Hepatocyte (in vitro differentiated cells): Measurements from ENCODE around the gene NOS3. TPM values are rescaled to one million over a fixed set of nuclear protein-coding genes. Genes with fewer than 3 reads are reported as not detected.

Experiments used
- DNase-seq: peaks from one replicate; pipeline ENCODE4 v3.0.0-alpha.2; 2016; ENCODE audit warnings: low spot score
- H2AFZ ChIP-seq: fragments of 200-600 bp; sonication (generic); 2 replicates; pipeline ENCODE4 v1.6.0; 2016; ENCODE audit warnings: antibody characterized with exemption, mild to moderate bottlenecking
- H3K27ac ChIP-seq: fragments of 200-600 bp; sonication (generic); 2 replicates; pipeline ENCODE4 v1.5.1; 2016; ENCODE audit warnings: mild to moderate bottlenecking
- H3K27me3 ChIP-seq: fragments of 200-600 bp; sonication (generic); 2 replicates; pipeline ENCODE4 v1.6.1; 2016
- H3K36me3 ChIP-seq: fragments of 200-600 bp; sonication (generic); replicated peaks from 2 replicates; pipeline ENCODE4 v1.5.1; 2016; ENCODE audit warnings: low read depth; ENCODE audit not compliant: insufficient read depth
- H3K4me1 ChIP-seq: fragments of 200-600 bp; sonication (generic); 2 replicates; pipeline ENCODE4 v1.5.1; 2016; ENCODE audit warnings: mild to moderate bottlenecking, moderate library complexity; ENCODE audit not compliant: insufficient read depth
- H3K4me2 ChIP-seq: fragments of 200-600 bp; sonication (generic); 2 replicates; pipeline ENCODE4 v1.6.0; 2016
- H3K4me3 ChIP-seq: fragments of 200-600 bp; sonication (generic); 2 replicates; pipeline ENCODE4 v1.5.1; 2016; ENCODE audit warnings: mild to moderate bottlenecking
- H3K79me2 ChIP-seq: fragments of 200-600 bp; sonication (generic); 2 replicates; pipeline ENCODE4 v1.6.0; 2017; ENCODE audit warnings: mild to moderate bottlenecking
- H3K9me2 ChIP-seq: fragments of 200-600 bp; sonication (generic); replicated peaks from 2 replicates; pipeline ENCODE4 v1.6.0; 2017; ENCODE audit warnings: mild to moderate bottlenecking; ENCODE audit not compliant: insufficient read depth
- H3K9me3 ChIP-seq: fragments of 200-600 bp; sonication (generic); 2 replicates; pipeline ENCODE4 v1.5.1; 2016; ENCODE audit warnings: low read depth, mild to moderate bottlenecking
- H4K20me1 ChIP-seq: fragments of 200-600 bp; sonication (generic); 2 replicates; pipeline ENCODE4 v1.6.0; 2016; ENCODE audit warnings: mild to moderate bottlenecking; ENCODE audit not compliant: insufficient read depth, poor library complexity, severe bottlenecking
- EZH2 ChIP-seq: fragments of 200-600 bp; sonication (generic); IDR thresholded peaks from 2 replicates; pipeline ENCODE4 v1.6.1; 2016; ENCODE audit warnings: antibody characterized with exemption, mild to moderate bottlenecking, borderline replicate concordance
- EZH2phosphoT487 ChIP-seq: fragments of 200-600 bp; sonication (generic); IDR thresholded peaks from one replicate; pipeline ENCODE4 v1.6.1; 2018; ENCODE audit warnings: antibody characterized with exemption, mild to moderate bottlenecking, low read depth, moderate library complexity; ENCODE audit not compliant: unreplicated experiment, severe bottlenecking
- WGBS: methylation state at CpG from one replicate; pipeline ENCODE4 v1.1.6; 2016; ENCODE audit warnings: low lambda C conversion rate; ENCODE audit errors: missing lambda C conversion rate; 5-methylcytosine and 5-hydroxymethylcytosine counted together
- polyA plus RNA-seq: library from polyadenylated mRNA; unstranded; fragments of >200 nt; fragmentation: Nextera tagmentation; extraction: Ambion mirVana; gene quantifications from 2 replicates; pipeline ENCODE4 v1.2.1, GENCODE V29; 2016
- total RNA-seq: library from RNA; depleted of rRNA; stranded (reverse); fragments of >200 nt; gene quantifications from 2 replicates; pipeline ENCODE4 v1.2.3, GENCODE V29; 2014
- TF ChIP-seq, protein P1 (sequence below): fragments of 200-600 bp; sonication (generic); IDR thresholded peaks from 2 replicates; pipeline ENCODE4 v1.5.1; 2016; ENCODE audit warnings: antibody characterized with exemption, mild to moderate bottlenecking; ENCODE audit not compliant: poor library complexity

NOS3 gene
- total and polyA plus RNA-seq, 2 experiments from 2014 or later: 9.8 to 17.4 TPM

DNA sequence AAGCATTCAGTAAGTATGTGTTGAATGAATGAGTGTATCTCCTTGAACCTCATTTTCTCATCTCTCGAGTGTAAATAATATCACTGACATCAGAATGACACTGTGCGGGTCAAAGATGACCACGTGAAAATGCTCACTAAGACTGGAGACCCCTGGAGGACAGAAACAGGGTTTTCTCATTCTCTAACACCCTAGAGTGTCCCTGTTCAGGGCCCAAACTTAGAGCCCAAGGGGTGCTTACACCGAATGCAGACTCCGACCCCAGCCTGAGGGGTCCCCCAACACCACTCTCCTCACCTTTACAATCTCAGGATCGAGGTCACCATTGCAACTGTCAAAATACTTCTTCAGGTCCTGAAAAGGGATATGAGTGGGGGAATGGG is 65.5 kb downstream of the NOS3 start:
- H4K20me1 ChIP-seq: peaks cover 5% of the 10 kb centered on the region
- peaks cover 23% of the 10 kb centered on the region for H3K79me2 ChIP-seq
- H3K4me3 ChIP-seq: no peak overlapping the region
- TF ChIP-seq, protein P1, sequence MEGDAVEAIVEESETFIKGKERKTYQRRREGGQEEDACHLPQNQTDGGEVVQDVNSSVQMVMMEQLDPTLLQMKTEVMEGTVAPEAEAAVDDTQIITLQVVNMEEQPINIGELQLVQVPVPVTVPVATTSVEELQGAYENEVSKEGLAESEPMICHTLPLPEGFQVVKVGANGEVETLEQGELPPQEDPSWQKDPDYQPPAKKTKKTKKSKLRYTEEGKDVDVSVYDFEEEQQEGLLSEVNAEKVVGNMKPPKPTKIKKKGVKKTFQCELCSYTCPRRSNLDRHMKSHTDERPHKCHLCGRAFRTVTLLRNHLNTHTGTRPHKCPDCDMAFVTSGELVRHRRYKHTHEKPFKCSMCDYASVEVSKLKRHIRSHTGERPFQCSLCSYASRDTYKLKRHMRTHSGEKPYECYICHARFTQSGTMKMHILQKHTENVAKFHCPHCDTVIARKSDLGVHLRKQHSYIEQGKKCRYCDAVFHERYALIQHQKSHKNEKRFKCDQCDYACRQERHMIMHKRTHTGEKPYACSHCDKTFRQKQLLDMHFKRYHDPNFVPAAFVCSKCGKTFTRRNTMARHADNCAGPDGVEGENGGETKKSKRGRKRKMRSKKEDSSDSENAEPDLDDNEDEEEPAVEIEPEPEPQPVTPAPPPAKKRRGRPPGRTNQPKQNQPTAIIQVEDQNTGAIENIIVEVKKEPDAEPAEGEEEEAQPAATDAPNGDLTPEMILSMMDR: no peak
- TF ChIP-seq EZH2phosphoT487 (no peak), EZH2 (no peak)
- H3K27me3 ChIP-seq: no peaks in the 10 kb centered on the region
- H3K36me3 ChIP-seq: no peaks in the 10 kb centered on the region
- H2AFZ ChIP-seq: no peak overlapping the region
- peak overlapping the region; percentile 98 for H3K4me2 ChIP-seq
- peaks cover 24% of the 10 kb centered on the region for H3K4me1 ChIP-seq
- H3K9me3 ChIP-seq: no peaks in the 10 kb centered on the region
- no peaks in the 10 kb centered on the region for H3K9me2 ChIP-seq
- WGBS: 85% methylated on average over 6 of the region's 6 CpGs
- no peak for DNase-seq
- no peak overlapping the region for H3K27ac ChIP-seq

DNA sequence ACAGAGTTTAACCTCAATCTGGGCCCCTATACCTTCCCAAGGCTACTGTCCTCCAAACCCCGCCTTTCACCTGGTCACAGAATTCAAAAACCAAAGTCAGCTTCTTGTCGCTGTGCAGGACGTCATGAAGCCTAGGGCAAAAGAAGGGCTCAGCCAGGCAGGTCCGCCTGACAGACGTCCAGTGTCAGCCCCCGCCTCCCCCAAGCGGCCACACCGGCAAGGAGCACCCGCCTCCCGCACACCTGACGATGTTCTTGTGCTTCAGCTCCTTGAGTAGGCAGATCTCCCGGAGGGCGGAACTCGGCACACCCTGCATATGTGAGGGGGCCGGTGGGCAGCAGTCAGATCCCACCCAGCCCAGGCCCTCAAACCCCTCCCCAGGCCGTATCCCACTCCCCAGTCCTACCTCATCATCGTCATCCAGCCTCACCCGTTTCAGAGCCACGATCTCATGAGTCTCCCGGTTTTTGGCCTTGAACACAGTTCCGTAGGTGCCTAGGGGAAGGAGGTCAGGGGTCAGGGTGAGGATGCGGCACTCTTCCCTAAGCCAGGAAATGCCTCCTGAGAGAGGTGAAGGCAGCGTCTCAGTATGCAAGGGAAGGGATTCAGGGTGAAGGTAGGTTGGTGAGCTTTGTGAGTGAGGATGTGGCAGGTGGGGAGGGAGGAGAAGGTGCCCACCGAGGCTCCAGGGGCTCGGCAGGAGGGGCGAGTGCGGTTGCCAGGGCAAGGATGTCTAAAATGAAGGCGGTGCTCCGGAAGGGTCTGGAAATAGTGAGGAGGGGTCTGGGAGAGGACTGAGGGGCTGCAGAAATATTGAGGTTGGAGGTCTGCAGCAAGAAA is 66.1 kb downstream of the NOS3 start:
- no peak overlapping the region for H2AFZ ChIP-seq
- peaks cover 30% of the 10 kb centered on the region for H3K79me2 ChIP-seq
- H3K9me3 ChIP-seq: no peaks in the 10 kb centered on the region
- no peak overlapping the region for H3K27ac ChIP-seq
- TF ChIP-seq EZH2phosphoT487: no peak
- TF ChIP-seq, protein P1: peak; percentile 18
- H3K4me2 ChIP-seq: peak overlapping the region; percentile 98
- H3K27me3 ChIP-seq: no peaks in the 10 kb centered on the region
- no peaks in the 10 kb centered on the region for H3K9me2 ChIP-seq
- H4K20me1 ChIP-seq: peaks cover 12% of the 10 kb centered on the region
- peak; percentile 72 for DNase-seq
- H3K4me1 ChIP-seq: peaks cover 30% of the 10 kb centered on the region
- H3K36me3 ChIP-seq: no peaks in the 10 kb centered on the region
- H3K4me3 ChIP-seq: peak overlapping the region; percentile 83
- WGBS: 18% methylated on average over 29 of the region's 29 CpGs

DNA sequence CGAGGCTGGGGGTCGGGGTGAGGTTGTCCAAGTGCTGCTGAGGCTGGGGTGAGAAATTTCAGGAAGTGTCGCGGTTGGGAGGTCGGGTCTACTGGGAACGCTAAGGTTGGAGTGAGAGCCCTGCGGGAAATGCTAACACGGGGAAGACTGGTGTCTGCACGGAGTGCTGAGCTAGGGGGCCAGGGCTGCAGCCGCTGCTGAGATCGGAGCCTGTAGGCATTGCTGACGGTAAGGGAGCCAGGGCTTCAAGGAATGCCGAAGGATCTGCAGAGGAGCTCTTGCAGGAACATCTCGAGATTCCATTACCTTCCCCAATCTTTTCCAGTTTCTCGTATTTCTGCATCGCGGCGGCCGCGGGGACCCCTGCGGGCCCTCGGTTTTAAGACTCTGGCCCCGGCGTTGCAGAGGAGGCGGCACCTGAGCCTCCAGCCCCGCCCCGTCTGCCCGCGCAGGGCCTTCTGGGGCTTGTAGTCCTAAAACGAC is 66.7 kb downstream of the NOS3 start, which contains the start of gene CDK5:
CDK5 (minus strand) TSS at position 392 of the 483 bp plus-strand sequence; CDS start at position 343, 49 bp downstream.
- H4K20me1 ChIP-seq: peaks cover 12% of the 10 kb centered on the region
- no peaks in the 10 kb centered on the region for H3K27me3 ChIP-seq
- H3K79me2 ChIP-seq: peaks cover 31% of the 10 kb centered on the region
- peak within 1 kb of the TSS; percentile 97 for H3K27ac ChIP-seq
- peak within 1 kb of the TSS; percentile 41 for H2AFZ ChIP-seq
- H3K9me3 ChIP-seq: no peaks in the 10 kb centered on the region
- peak within 1 kb of the TSS; percentile 98 for H3K4me2 ChIP-seq
- no peaks in the 10 kb centered on the region for H3K9me2 ChIP-seq
- no peak for DNase-seq
- TF ChIP-seq EZH2phosphoT487 (no peak), EZH2 (no peak)
- TF ChIP-seq, protein P1: no peak
- 2% methylated on average over 29 of the region's 30 CpGs for WGBS
- peak within 1 kb of the TSS; percentile 94 for H3K4me3 ChIP-seq
- H3K4me1 ChIP-seq: peaks cover 34% of the 10 kb centered on the region
- no peaks in the 10 kb centered on the region for H3K36me3 ChIP-seq
